HepG2 (cell line): ENCODE results near the gene DPP6.
"Not testable (repeated sequence)": the region's sequence is repeated elsewhere in the genome, so short reads cannot be mapped to it uniquely, and the experiment has no call there.

Experiments used
- FOSL2 ChIP-seq: sonication (generic); formaldehyde crosslinking; IDR thresholded peaks from 2 replicates; pipeline ENCODE4 v1.4.0; 2020; ENCODE audit warnings: missing genetic modification reagents
- NFKBIZ ChIP-seq: IDR thresholded peaks from 2 replicates; pipeline ENCODE4 v1.6.1; 2018; ENCODE audit warnings: missing genetic modification reagents, missing compliant biosample characterization
- POLR2A ChIP-seq, 2 experiments: IDR thresholded peaks; 2 replicates each; pipeline ENCODE4 v1.6.1; 2011; ENCODE audit warnings: low read depth in 2 of 2, low read length in 2 of 2, mild to moderate bottlenecking in 1 of 2, moderate library complexity in 1 of 2; ENCODE audit not compliant: insufficient read depth in 1 of 2
- ZNF674 ChIP-seq: sonication (generic); formaldehyde crosslinking; IDR thresholded peaks from 2 replicates; pipeline ENCODE4 v1.5.0; 2020; ENCODE audit warnings: low read depth, mild to moderate bottlenecking, missing genetic modification reagents
- ZNF703 ChIP-seq: sonication (generic); formaldehyde crosslinking; IDR thresholded peaks from 2 replicates; pipeline ENCODE4 v1.5.1; 2020; ENCODE audit warnings: missing genetic modification reagents, mild to moderate bottlenecking, moderate library complexity, borderline replicate concordance
- ZNF883 ChIP-seq: sonication (generic); formaldehyde crosslinking; IDR thresholded peaks from 2 replicates; pipeline ENCODE4 v1.5.1; 2020; ENCODE audit warnings: mild to moderate bottlenecking, missing genetic modification reagents; ENCODE audit errors: not compliant biosample characterization
- TF ChIP-seq, protein P1 (sequence below): sonication (generic); formaldehyde crosslinking; IDR thresholded peaks from 2 replicates; pipeline ENCODE4 v1.8.1; 2023; ENCODE audit warnings: mild to moderate bottlenecking, inconsistent platforms, moderate library complexity, missing genetic modification reagents, borderline replicate concordance
- TF ChIP-seq, protein P2 (sequence below): sonication (generic); formaldehyde crosslinking; IDR thresholded peaks from 2 replicates; pipeline ENCODE4 v1.5.0; 2020; ENCODE audit warnings: mild to moderate bottlenecking, missing genetic modification reagents, moderate library complexity

DNA sequence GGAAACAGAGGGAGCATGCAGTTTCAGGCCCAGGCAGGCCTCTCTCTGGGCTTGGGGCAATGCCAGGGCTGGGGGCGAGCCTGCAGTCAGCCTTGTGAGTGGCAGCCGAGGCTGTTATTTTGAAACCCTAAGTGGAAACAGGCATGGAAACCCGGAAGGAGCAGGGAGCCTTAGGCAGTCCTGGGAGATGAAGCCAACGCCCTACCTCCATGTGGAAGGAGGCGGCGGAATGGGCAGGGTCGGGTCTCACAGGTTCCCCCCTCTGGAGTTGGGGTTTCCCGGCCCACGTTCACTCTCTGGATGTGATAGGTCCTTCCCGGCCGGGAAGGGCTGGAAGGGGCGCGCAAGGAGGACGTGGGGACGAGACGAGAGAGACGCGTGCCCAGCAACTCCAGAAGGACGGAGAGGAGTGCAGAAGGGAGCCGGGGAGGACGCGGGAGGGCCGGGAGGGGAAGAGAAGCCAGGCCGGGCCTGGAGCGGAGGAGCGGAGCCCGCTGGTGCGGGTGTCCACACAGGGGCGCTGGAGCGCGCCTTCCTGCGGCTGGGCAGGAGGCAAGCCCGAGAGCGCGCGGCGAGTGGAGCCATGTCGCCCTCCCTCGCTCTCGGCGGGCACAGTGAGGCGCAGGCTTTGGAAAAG is 1.1 kb upstream of the DPP6 start:
- TF ChIP-seq NFKBIZ; ZNF703; ZNF883; ZNF674 (CRISPR knock-in tag); FOSL2; POLR2A (IDR thresholded peaks at IDR 0.05; ENCODE audit: insufficient read depth in 1 of 2, low read depth in 2 of 2, low read length in 2 of 2): not testable (repeated sequence)
- TF ChIP-seq, protein P1, sequence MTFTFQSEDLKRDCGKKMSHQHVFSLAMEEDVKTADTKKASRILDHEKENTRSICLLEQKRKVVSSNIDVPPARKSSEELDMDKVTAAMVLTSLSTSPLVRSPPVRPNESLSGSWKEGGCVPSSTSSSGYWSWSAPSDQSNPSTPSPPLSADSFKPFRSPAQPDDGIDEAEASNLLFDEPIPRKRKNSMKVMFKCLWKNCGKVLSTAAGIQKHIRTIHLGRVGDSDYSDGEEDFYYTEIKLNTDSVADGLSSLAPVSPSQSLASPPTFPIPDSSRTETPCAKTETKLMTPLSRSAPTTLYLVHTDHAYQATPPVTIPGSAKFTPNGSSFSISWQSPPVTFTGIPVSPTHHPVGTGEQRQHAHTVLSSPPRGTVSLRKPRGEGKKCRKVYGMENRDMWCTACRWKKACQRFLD = not testable (repeated sequence)
- TF ChIP-seq, protein P2, sequence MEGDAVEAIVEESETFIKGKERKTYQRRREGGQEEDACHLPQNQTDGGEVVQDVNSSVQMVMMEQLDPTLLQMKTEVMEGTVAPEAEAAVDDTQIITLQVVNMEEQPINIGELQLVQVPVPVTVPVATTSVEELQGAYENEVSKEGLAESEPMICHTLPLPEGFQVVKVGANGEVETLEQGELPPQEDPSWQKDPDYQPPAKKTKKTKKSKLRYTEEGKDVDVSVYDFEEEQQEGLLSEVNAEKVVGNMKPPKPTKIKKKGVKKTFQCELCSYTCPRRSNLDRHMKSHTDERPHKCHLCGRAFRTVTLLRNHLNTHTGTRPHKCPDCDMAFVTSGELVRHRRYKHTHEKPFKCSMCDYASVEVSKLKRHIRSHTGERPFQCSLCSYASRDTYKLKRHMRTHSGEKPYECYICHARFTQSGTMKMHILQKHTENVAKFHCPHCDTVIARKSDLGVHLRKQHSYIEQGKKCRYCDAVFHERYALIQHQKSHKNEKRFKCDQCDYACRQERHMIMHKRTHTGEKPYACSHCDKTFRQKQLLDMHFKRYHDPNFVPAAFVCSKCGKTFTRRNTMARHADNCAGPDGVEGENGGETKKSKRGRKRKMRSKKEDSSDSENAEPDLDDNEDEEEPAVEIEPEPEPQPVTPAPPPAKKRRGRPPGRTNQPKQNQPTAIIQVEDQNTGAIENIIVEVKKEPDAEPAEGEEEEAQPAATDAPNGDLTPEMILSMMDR = not testable (repeated sequence)
